NT2/D1 (cell line): Measurements from ENCODE around the gene MAN2A1.

Experiments used
- DNase-seq: peaks from one replicate; pipeline ENCODE4 v3.0.0-alpha.2; 2011; ENCODE audit warnings: low read depth, low spot score
- H3K27me3 ChIP-seq: 2 replicates; pipeline ENCODE4 v1.6.0; 2011; ENCODE audit warnings: mild to moderate bottlenecking; ENCODE audit not compliant: insufficient read length, insufficient read depth
- H3K36me3 ChIP-seq: 2 replicates; pipeline ENCODE4 v1.6.1; 2011; ENCODE audit warnings: mild to moderate bottlenecking, low read length, mixed read lengths; ENCODE audit not compliant: insufficient read depth, insufficient read length
- H3K4me1 ChIP-seq: 2 replicates; pipeline ENCODE4 v1.5.1; 2011; ENCODE audit not compliant: insufficient read depth, insufficient read length
- H3K4me3 ChIP-seq: 2 replicates; pipeline ENCODE4 v1.5.1; 2011; ENCODE audit warnings: low read depth; ENCODE audit not compliant: insufficient read length
- H3K9ac ChIP-seq: 2 replicates; pipeline ENCODE4 v1.6.0; 2011; ENCODE audit warnings: low read depth; ENCODE audit not compliant: insufficient read length
- H3K9me3 ChIP-seq: 2 replicates; pipeline ENCODE4 v1.5.1; 2011; ENCODE audit warnings: mild to moderate bottlenecking, low read length; ENCODE audit not compliant: insufficient read depth
- SUZ12 ChIP-seq: IDR thresholded peaks from 2 replicates; pipeline ENCODE4 v1.6.1; 2011; ENCODE audit not compliant: insufficient read length, insufficient read depth; ENCODE audit errors: extremely low read depth
- YY1 ChIP-seq: IDR thresholded peaks from 2 replicates; pipeline ENCODE4 v1.6.1; 2011; ENCODE audit not compliant: insufficient read length, insufficient read depth
- ZNF274 ChIP-seq: IDR thresholded peaks from 2 replicates; pipeline ENCODE4 v1.6.1; 2011; ENCODE audit warnings: mild to moderate bottlenecking, low read depth, low read length

The MAN2A1 gene

DNA sequence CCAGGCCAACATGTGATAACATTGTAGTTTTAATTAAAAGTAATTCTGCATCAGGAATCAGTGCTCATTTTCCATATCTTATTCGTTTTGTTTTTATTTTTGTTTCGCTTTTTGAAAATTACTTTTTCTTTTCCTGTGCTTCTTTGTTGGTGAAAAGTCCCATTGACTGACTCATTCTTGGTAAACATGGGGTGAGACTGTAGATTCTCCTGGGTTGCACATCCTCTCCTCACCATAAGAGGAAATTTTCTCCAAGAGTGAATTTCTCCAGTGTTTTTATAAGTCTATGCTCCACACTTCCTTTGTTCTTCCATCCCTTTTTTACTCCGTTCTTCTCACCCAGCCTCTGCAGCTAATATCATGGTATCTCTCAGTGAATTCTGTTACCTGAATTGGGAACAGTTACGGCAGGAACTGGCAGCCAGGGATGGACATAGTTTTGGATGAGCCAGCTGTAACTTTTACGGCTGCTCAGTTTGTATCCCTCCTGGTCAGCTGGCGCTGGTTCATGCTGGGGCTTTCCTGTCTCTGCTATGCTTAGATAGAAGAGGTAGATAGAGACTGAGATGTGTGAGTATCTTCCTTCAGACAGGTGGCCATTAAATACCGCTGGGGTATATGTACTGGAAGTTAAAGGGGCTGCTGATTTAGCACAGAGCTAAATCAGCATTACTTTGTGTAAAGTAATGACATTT lies 80.0 kb downstream of the MAN2A1 start:
- no peaks in the 10 kb centered on the region for H3K27me3 ChIP-seq
- no peak for DNase-seq
- TF ChIP-seq ZNF274: no peak
- no peak overlapping the region for H3K9ac ChIP-seq
- no peaks in the 10 kb centered on the region for H3K9me3 ChIP-seq
- H3K36me3 ChIP-seq: peaks cover 28% of the 10 kb centered on the region
- no peaks in the 10 kb centered on the region for H3K4me1 ChIP-seq
- no peak overlapping the region for H3K4me3 ChIP-seq

- Histone ChIP-seq H3K36me3 (peaks cover 24% of the 10 kb centered on the region), H3K9ac (no peak overlapping the region), H3K9me3 (no peaks in the 10 kb centered on the region), H3K4me3 (no peak overlapping the region), H3K27me3 (no peaks in the 10 kb centered on the region), H3K4me1 (no peaks in the 10 kb centered on the region)
- DNase-seq: no peak
- TF ChIP-seq SUZ12 (no peak), YY1 (no peak), ZNF274 (no peak)
Measured at GRCh38 chr5:109775130-109775529, 85.4 kb downstream of the MAN2A1 start.

GRCh38 chr5:109779036-109779735 lies 89.5 kb downstream of the MAN2A1 start:
- TF ChIP-seq ZNF274: no peak
- TF ChIP-seq YY1: no peak
- TF ChIP-seq SUZ12: no peak

GRCh38 chr5:109784687-109785086 lies 95.0 kb downstream of the MAN2A1 start:
- TF ChIP-seq ZNF274 (no peak), SUZ12 (no peak), YY1 (no peak)
- DNase-seq: no peak
- Histone ChIP-seq H3K9me3 (no peaks in the 10 kb centered on the region), H3K27me3 (no peaks in the 10 kb centered on the region), H3K4me3 (no peak overlapping the region), H3K36me3 (peaks cover 4% of the 10 kb centered on the region), H3K4me1 (no peaks in the 10 kb centered on the region), H3K9ac (no peak overlapping the region)

More at GRCh38 chr5:109779036-109779735, 89.5 kb downstream of the MAN2A1 start:
- H3K27me3 ChIP-seq: no peaks in the 10 kb centered on the region
- H3K9me3 ChIP-seq: no peaks in the 10 kb centered on the region
- peaks cover 9% of the 10 kb centered on the region for H3K36me3 ChIP-seq
- no peak overlapping the region for H3K9ac ChIP-seq
- H3K4me1 ChIP-seq: no peaks in the 10 kb centered on the region
- H3K4me3 ChIP-seq: no peak overlapping the region
- DNase-seq: no peak

DNA sequence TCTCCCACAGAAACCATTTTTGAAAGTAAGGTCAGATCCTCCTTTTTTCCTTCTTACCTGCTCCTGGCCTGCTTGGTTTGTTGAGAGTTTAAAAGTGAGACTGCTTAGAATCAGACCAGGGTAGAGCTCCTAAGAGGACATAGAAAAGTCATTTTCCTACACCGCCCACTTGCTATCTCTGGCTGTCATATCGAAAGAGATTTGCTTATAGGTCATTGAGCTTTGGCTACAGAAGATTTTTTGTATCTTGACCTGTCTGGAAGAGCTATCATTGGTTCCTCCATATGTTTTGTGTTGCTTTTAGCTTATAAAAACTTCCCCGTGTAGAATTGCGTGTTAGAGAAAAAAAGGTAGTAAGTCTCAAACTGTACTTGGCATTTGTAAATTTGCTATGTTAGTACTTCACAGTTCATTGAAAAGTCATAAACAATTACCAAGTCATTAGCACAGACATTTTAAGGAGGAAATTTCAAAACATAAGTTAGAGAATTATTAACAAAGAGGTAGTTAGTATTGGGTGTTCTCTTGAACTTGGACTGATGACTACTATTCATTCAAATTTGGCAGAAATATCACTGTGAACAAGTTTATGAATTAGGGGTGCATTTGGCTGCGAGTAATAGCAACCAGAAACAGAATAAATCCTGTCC lies 96.6 kb downstream of the MAN2A1 start:
- Histone ChIP-seq H3K27me3 (no peaks in the 10 kb centered on the region), H3K36me3 (peaks cover 4% of the 10 kb centered on the region), H3K9ac (no peak overlapping the region), H3K4me1 (no peaks in the 10 kb centered on the region), H3K9me3 (no peaks in the 10 kb centered on the region), H3K4me3 (no peak overlapping the region)
- TF ChIP-seq SUZ12 (no peak), ZNF274 (no peak), YY1 (no peak)
- no peak for DNase-seq

GRCh38 chr5:109788596-109788995 lies 98.9 kb downstream of the MAN2A1 start:
- DNase-seq: no peak
- Histone ChIP-seq H3K4me1 (no peaks in the 10 kb centered on the region), H3K9me3 (peaks cover 16% of the 10 kb centered on the region), H3K27me3 (no peaks in the 10 kb centered on the region), H3K4me3 (no peak overlapping the region), H3K36me3 (peaks cover 12% of the 10 kb centered on the region), H3K9ac (no peak overlapping the region)
- TF ChIP-seq ZNF274 (no peak), YY1 (no peak)

DNA sequence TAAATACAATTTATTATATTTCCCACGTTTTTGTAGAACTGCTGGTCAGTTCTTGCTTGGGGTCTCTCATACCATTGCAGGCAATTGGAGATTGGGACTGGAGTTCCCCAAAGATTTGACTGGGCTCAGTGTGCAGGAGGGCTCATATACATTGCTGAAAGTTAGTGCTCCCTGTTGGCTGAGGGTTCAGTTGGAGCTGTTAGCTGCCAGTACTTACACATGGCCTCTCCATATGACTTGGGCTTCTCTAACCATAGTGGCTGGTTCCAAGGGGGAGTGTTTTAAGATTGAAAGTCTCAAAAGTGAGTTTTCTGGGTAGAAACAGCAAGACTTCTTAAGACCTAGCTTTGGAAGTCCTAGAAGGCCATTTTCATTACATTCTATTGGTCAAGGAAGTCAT lies 102.9 kb downstream of the MAN2A1 start:
- no peaks in the 10 kb centered on the region for H3K4me1 ChIP-seq
- no peak overlapping the region for H3K9ac ChIP-seq
- DNase-seq: no peak
- H3K9me3 ChIP-seq: peaks cover 16% of the 10 kb centered on the region
- no peak overlapping the region for H3K4me3 ChIP-seq
- peaks cover 25% of the 10 kb centered on the region for H3K36me3 ChIP-seq
- no peak for TF ChIP-seq SUZ12
- no peak for TF ChIP-seq YY1
- TF ChIP-seq ZNF274: no peak
- H3K27me3 ChIP-seq: no peaks in the 10 kb centered on the region
